Karpas-422 (cell line): ENCODE measurements around the gene CTNNA2. TPM values are rescaled to one million over a fixed set of nuclear protein-coding genes. Genes with fewer than 3 reads are reported as not detected.

ENCODE experiments used
- DNase-seq: peaks from one replicate; pipeline ENCODE4 v3.0.0-alpha.2; 2015
- H2AFZ ChIP-seq: fragments of 200-600 bp; sonication (generic); 2 replicates; pipeline ENCODE4 v1.6.1; 2014; ENCODE audit warnings: antibody characterized with exemption, low read length, mixed read lengths
- H3K27ac ChIP-seq: fragments of 200-600 bp; sonication (generic); 2 replicates; pipeline ENCODE4 v1.5.1; 2014; ENCODE audit warnings: mild to moderate bottlenecking, low read length, moderate library complexity
- H3K27me3 ChIP-seq: fragments of 200-600 bp; sonication (generic); 2 replicates; pipeline ENCODE4 v1.6.1; 2014; ENCODE audit warnings: low read length, mixed read lengths
- H3K36me3 ChIP-seq: fragments of 200-600 bp; sonication (generic); 2 replicates; pipeline ENCODE4 v1.6.1; 2014; ENCODE audit warnings: low read length, mixed read lengths; ENCODE audit not compliant: insufficient read depth
- H3K4me1 ChIP-seq: fragments of 200-600 bp; sonication (generic); 2 replicates; pipeline ENCODE4 v1.6.1; 2014; ENCODE audit warnings: mild to moderate bottlenecking, low read length, mixed read lengths
- H3K4me2 ChIP-seq: fragments of 200-600 bp; sonication (generic); 2 replicates; pipeline ENCODE4 v1.6.1; 2014; ENCODE audit warnings: low read length, low read depth, mild to moderate bottlenecking; ENCODE audit not compliant: poor library complexity, severe bottlenecking
- H3K4me3 ChIP-seq: fragments of 200-600 bp; sonication (generic); 2 replicates; pipeline ENCODE4 v1.5.1; 2014; ENCODE audit warnings: mild to moderate bottlenecking, antibody characterized with exemption, low read length, mixed read lengths
- H3K79me2 ChIP-seq: fragments of 200-600 bp; sonication (generic); 2 replicates; pipeline ENCODE4 v1.6.1; 2014; ENCODE audit warnings: mild to moderate bottlenecking, low read length, mixed read lengths
- H3K9ac ChIP-seq: fragments of 200-600 bp; sonication (generic); 2 replicates; pipeline ENCODE4 v1.6.0; 2014; ENCODE audit warnings: low read length
- H3K9me2 ChIP-seq: fragments of 200-600 bp; sonication (generic), shearing (Covaris generic); replicated peaks from 2 replicates; pipeline ENCODE4 v1.6.0; 2014; ENCODE audit warnings: mild to moderate bottlenecking, low read length, moderate library complexity; ENCODE audit not compliant: insufficient read depth
- H3K9me3 ChIP-seq: fragments of 300-700, 200-600 bp; sonication (generic); 2 replicates; pipeline ENCODE4 v1.6.1; 2014; ENCODE audit warnings: low read length, mixed read lengths
- H4K20me1 ChIP-seq: fragments of 200-600 bp; sonication (generic); 2 replicates; pipeline ENCODE4 v1.6.1; 2014; ENCODE audit warnings: mild to moderate bottlenecking, antibody characterized with exemption, low read length, low read depth; ENCODE audit not compliant: insufficient read depth
- total RNA-seq: library from RNA; depleted of rRNA; stranded (reverse); fragments of >200 nt; shearing (Covaris generic); gene quantifications from 2 replicates; pipeline ENCODE4 v1.2.3, GENCODE V29; 2014; ENCODE audit warnings: low replicate concordance

The CTNNA2 gene
- total RNA-seq, 1 experiment from 2014 or later = not detected

DNA sequence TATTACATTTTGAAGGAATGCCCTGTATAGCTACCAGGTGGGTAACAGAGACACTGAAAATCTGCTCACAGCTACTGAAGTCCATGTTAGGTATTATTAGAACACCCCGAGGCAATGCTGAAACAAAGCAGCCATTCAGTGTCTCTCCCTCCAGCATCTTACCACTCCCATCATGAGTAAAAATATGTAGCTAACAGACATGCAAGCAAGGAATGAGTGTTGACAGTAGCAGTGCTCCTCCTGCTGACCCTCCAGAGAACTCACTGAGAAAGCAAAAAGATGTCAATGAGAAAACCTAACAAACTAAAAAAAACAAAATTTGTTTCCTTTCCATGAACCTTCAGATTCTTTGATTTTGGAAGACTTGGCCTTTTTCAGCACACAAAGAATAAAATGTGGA lies 397.8 kb downstream of the CTNNA2 start:
- no peaks in the 10 kb centered on the region for H3K9me3 ChIP-seq
- H3K27me3 ChIP-seq = no peaks in the 10 kb centered on the region
- DNase-seq = no peak
- H3K4me2 ChIP-seq = no peak overlapping the region
- no peak overlapping the region for H2AFZ ChIP-seq
- H3K4me3 ChIP-seq = no peak overlapping the region
- H3K79me2 ChIP-seq = no peaks in the 10 kb centered on the region
- H3K27ac ChIP-seq = no peak overlapping the region
- H3K36me3 ChIP-seq = no peaks in the 10 kb centered on the region
- no peaks in the 10 kb centered on the region for H3K4me1 ChIP-seq
- no peaks in the 10 kb centered on the region for H3K9me2 ChIP-seq
- no peak overlapping the region for H3K9ac ChIP-seq
- no peaks in the 10 kb centered on the region for H4K20me1 ChIP-seq

DNA sequence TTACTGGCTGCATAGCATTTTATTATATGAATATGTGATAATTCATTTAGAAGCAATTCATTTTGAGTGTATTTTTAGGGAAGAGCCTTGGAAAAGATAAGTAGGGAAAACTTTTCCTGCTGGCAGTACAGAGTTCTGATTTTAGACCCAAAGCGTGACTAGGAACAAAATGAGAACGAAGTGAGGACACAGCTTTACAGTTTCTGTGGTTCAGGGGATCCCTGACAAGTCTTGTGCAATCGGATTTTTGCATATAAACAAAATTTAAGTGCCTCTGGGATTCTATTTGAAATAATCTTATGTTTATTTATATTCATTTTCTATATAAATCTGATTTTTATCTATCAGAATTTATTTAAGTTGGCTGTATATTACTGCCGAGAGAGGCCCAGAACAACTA lies 402.6 kb downstream of the CTNNA2 start:
- H3K36me3 ChIP-seq = no peaks in the 10 kb centered on the region
- no peaks in the 10 kb centered on the region for H3K4me1 ChIP-seq
- no peak overlapping the region for H3K9ac ChIP-seq
- no peaks in the 10 kb centered on the region for H3K9me2 ChIP-seq
- no peak overlapping the region for H2AFZ ChIP-seq
- H4K20me1 ChIP-seq = no peaks in the 10 kb centered on the region
- no peak overlapping the region for H3K4me2 ChIP-seq
- no peak for DNase-seq
- H3K4me3 ChIP-seq = no peak overlapping the region
- no peaks in the 10 kb centered on the region for H3K79me2 ChIP-seq
- no peaks in the 10 kb centered on the region for H3K9me3 ChIP-seq
- no peak overlapping the region for H3K27ac ChIP-seq
- H3K27me3 ChIP-seq = no peaks in the 10 kb centered on the region

DNA sequence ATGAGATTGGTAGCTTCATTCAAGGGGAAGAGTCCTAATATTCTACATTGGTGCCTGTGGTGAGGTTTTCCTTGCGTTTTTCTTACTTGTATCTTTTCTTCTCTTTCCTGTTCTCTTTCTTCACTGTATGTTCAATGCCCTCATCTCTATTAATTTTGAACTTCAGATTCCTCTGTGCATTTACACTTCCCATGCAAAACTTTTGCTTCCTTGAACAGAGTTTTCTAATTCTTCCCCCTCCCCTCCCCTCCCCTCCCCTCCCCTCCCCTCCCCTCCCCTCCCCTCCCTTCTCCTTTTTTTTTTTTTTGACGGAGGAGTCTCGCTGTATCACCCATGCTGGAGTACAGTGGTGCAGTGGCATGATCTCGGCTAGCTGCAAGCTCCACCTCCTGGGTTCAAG lies 403.4 kb downstream of the CTNNA2 start:
- Histone ChIP-seq H3K36me3 (no peaks in the 10 kb centered on the region), H3K9ac (no peak overlapping the region), H4K20me1 (no peaks in the 10 kb centered on the region), H3K27me3 (no peaks in the 10 kb centered on the region), H3K9me3 (no peaks in the 10 kb centered on the region), H2AFZ (no peak overlapping the region), H3K9me2 (no peaks in the 10 kb centered on the region), H3K4me1 (no peaks in the 10 kb centered on the region), H3K27ac (no peak overlapping the region), H3K4me2 (no peak overlapping the region), H3K4me3 (no peak overlapping the region), H3K79me2 (no peaks in the 10 kb centered on the region)
- no peak for DNase-seq

DNA sequence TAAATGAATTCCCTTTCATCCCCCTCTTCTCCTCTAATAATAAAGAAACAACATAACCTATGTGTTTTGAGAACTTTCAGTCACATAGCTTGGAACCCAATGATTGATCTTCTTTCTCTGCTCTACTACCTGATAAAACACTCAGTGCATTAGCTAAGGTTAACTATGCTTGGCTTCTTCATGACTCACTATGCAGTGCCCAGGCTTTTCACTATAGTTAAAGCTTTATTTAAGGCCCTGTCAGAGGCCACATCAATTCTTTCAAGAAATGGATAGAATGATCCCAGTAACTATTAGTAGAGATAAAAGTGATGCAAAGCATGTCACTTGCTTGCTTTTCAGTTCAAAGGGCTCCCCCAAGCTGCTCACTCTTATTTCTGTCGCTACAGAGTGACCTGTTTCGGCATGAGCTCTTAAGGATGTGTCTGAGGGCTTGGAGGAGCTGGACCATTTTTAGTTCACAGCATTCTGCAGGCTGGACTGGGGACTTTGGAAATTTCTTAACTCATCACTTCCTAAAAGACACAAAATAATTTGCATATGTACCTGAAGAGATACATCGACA lies 407.7 kb downstream of the CTNNA2 start:
- Histone ChIP-seq H3K9me2 (no peaks in the 10 kb centered on the region), H4K20me1 (no peaks in the 10 kb centered on the region), H2AFZ (no peak overlapping the region), H3K9ac (no peak overlapping the region), H3K27me3 (no peaks in the 10 kb centered on the region), H3K79me2 (no peaks in the 10 kb centered on the region), H3K4me3 (no peak overlapping the region), H3K9me3 (no peaks in the 10 kb centered on the region), H3K4me1 (no peaks in the 10 kb centered on the region), H3K4me2 (no peak overlapping the region), H3K27ac (no peak overlapping the region), H3K36me3 (no peaks in the 10 kb centered on the region)
- no peak for DNase-seq

DNA sequence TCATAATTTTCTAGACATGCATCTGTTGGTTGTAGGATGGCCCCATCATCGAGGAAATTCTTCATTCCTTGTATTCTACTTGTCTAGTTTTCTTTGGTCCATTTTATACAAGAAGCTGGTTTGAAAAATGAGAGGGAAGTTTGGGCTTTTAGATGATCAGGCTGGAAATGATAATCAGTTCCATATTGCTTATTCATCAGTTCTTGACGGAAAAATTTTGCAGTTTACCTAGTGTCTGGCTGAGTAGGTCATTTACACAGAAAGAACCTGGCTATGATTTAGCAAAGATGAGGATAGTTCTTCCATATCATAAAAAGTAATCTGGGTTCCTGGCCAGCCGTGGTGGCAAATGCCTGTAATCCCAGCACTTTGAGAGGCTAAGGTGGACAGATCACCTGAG lies 416.8 kb downstream of the CTNNA2 start:
- Histone ChIP-seq H4K20me1 (no peaks in the 10 kb centered on the region), H3K79me2 (no peaks in the 10 kb centered on the region), H3K36me3 (no peaks in the 10 kb centered on the region), H3K27ac (no peak overlapping the region), H3K27me3 (no peaks in the 10 kb centered on the region), H3K4me3 (no peak overlapping the region), H3K4me1 (no peaks in the 10 kb centered on the region), H2AFZ (no peak overlapping the region), H3K9me2 (no peaks in the 10 kb centered on the region), H3K4me2 (no peak overlapping the region), H3K9me3 (no peaks in the 10 kb centered on the region), H3K9ac (no peak overlapping the region)
- no peak for DNase-seq

DNA sequence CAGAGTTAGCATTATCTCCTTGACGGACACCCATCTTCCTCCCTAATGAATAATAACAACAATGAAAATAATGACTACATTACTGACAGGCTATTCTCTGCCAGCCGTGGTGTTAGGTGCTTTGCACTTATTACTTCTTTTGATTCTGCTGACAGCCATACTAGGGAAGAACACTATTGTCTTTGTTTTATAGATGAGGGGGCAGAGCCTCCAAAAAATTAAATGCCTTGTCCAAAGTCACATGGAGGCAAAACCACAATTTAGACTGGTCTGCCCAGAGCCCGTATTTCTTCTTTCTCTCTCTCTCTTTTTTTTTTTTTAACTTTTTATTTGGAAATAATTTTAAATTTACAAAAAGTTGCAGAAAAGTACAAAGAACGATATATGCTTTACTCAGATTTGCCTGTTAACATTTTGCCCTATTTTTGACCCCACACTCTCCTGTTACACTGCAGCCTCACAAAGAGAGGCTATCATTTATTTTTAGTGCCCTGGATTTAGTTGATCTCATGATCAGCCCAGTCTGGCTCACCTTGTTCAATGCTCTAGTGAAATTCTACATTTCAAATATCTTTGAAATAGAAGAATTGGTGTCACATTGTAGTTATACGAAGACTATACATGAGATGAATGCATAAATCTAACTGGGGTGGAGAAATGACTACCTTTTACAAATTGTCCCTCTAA lies 422.3 kb downstream of the CTNNA2 start:
- Histone ChIP-seq H3K4me2 (no peak overlapping the region), H3K4me3 (no peak overlapping the region), H2AFZ (no peak overlapping the region), H4K20me1 (no peaks in the 10 kb centered on the region), H3K36me3 (no peaks in the 10 kb centered on the region), H3K4me1 (no peaks in the 10 kb centered on the region), H3K9me3 (no peaks in the 10 kb centered on the region), H3K9me2 (no peaks in the 10 kb centered on the region), H3K9ac (no peak overlapping the region), H3K27me3 (no peaks in the 10 kb centered on the region), H3K27ac (no peak overlapping the region), H3K79me2 (no peaks in the 10 kb centered on the region)
- no peak for DNase-seq

DNA sequence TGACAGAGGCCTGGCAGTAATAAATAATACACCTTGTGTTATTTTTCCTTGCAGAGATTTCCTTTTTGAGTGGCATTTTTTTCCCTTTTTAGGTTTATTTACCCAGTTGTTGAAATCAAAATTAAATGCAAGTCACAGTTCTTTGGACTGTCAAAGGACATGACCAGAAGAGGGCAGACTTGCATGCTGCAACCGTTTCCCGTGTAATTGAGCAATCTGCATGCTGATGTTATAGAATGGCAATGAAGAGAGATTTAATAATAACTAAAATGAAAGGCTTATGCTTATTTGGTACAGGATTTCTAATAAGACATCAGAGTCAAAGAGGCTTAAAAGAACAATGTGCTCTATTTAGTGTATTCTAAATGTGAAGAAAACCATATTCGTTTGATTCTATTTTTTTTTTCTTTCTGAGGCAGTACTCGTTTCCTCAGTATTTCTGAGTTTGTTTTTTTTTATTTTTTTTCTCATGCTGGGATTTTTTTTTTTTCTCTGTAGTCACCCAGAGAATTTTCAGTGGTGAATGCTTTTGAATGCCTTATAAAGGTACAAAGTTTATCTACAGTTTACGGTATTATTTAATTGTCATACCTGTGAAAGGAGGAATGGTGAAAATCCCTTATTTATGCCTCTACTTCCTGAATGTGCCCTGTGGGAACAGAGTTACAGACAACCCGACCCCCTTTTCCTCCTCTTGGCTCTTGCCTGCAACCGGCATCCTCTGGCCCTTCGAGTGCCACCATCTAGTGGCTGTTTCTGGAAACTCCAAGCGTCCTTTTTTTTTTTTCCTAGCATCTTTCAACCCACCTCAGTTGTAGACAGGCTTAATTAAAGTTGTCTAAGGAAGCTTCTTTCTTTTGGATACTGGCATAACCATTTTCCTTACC lies 423.2 kb downstream of the CTNNA2 start:
- DNase-seq = peak; percentile 81
- Histone ChIP-seq H3K4me2 (no peak overlapping the region), H2AFZ (no peak overlapping the region), H3K27ac (no peak overlapping the region), H4K20me1 (no peaks in the 10 kb centered on the region), H3K9ac (no peak overlapping the region), H3K79me2 (no peaks in the 10 kb centered on the region), H3K27me3 (no peaks in the 10 kb centered on the region), H3K4me1 (no peaks in the 10 kb centered on the region), H3K36me3 (no peaks in the 10 kb centered on the region), H3K9me3 (no peaks in the 10 kb centered on the region), H3K9me2 (no peaks in the 10 kb centered on the region), H3K4me3 (no peak overlapping the region)

DNA sequence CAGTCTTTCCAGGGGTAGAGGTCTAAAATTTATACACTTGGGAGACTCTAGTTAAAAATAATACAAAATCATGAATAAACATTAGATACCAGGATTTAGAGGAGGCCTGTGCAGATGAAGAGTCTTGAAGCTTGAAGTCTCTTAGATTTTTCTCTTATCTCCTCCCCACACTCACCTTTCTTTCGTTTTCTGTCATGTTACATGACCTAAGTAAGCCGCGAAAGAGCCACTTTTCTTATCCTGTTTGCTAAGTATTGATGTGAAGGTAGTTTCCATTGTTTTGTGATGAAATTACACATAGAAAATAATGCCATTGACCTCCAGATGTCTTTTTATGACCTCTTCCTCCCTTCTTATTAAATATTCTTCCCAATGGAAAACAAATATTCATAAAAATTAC lies 423.9 kb downstream of the CTNNA2 start:
- Histone ChIP-seq H4K20me1 (no peaks in the 10 kb centered on the region), H3K4me1 (no peaks in the 10 kb centered on the region), H3K27ac (no peak overlapping the region), H3K36me3 (no peaks in the 10 kb centered on the region), H3K27me3 (no peaks in the 10 kb centered on the region), H3K9me3 (no peaks in the 10 kb centered on the region), H2AFZ (no peak overlapping the region), H3K79me2 (no peaks in the 10 kb centered on the region), H3K4me3 (no peak overlapping the region), H3K9me2 (no peaks in the 10 kb centered on the region), H3K4me2 (no peak overlapping the region), H3K9ac (no peak overlapping the region)
- DNase-seq = no peak
